HEK293T (cell line): ENCODE data around the gene REEP6.

Source experiments
- ARNT ChIP-seq: fragments of 450-650 bp; IDR thresholded peaks from 2 replicates; pipeline ENCODE4 v1.6.1; 2017; ENCODE audit warnings: mild to moderate bottlenecking
- BHLHE40 ChIP-seq: fragments of 450-650 bp; IDR thresholded peaks from 2 replicates; pipeline ENCODE4 v1.6.1; 2016; ENCODE audit warnings: mild to moderate bottlenecking, moderate library complexity, borderline replicate concordance
- CTBP1 ChIP-seq: fragments of 450-650 bp; IDR thresholded peaks from 2 replicates; pipeline ENCODE4 v1.6.1; 2016; ENCODE audit warnings: borderline replicate concordance
- ELF4 ChIP-seq: fragments of 450-650 bp; IDR thresholded peaks from 2 replicates; pipeline ENCODE4 v1.6.1; 2017; ENCODE audit warnings: antibody characterized with exemption
- FOXA1 ChIP-seq: fragments of 450-650 bp; IDR thresholded peaks from 2 replicates; pipeline ENCODE4 v1.6.1; 2016; ENCODE audit warnings: mild to moderate bottlenecking
- FOXK2 ChIP-seq: fragments of 450-650 bp; IDR thresholded peaks from 2 replicates; pipeline ENCODE4 v1.6.1; 2016; ENCODE audit warnings: mild to moderate bottlenecking
- FOXM1 ChIP-seq: fragments of 450-650 bp; IDR thresholded peaks from 2 replicates; pipeline ENCODE4 v1.6.1; 2017; ENCODE audit warnings: mild to moderate bottlenecking, borderline replicate concordance
- HDGF ChIP-seq: fragments of 450-650 bp; IDR thresholded peaks from 2 replicates; pipeline ENCODE4 v1.6.1; 2017; ENCODE audit warnings: antibody characterized with exemption, borderline replicate concordance
- LEF1 ChIP-seq: fragments of 450-650 bp; IDR thresholded peaks from 2 replicates; pipeline ENCODE4 v1.6.1; 2017; ENCODE audit warnings: mild to moderate bottlenecking, borderline replicate concordance
- NFRKB ChIP-seq: fragments of 450-650 bp; IDR thresholded peaks from 2 replicates; pipeline ENCODE4 v1.6.1; 2016; ENCODE audit warnings: mild to moderate bottlenecking, moderate library complexity
- SP1 ChIP-seq: fragments of 450-650 bp; IDR thresholded peaks from 2 replicates; pipeline ENCODE4 v1.6.1; 2017
- SUZ12 ChIP-seq: fragments of 450-650 bp; IDR thresholded peaks from 2 replicates; pipeline ENCODE4 v1.6.1; 2016; ENCODE audit warnings: mild to moderate bottlenecking
- TARDBP ChIP-seq: fragments of 450-650 bp; IDR thresholded peaks from 2 replicates; pipeline ENCODE4 v1.6.1; 2016
- ZNF384 ChIP-seq: fragments of 450-650 bp; IDR thresholded peaks from 2 replicates; pipeline ENCODE4 v1.6.1; 2016

- TF ChIP-seq NFRKB (no peak), TARDBP (no peak), BHLHE40 (no peak), ELF4 (no peak), FOXK2 (no peak), SP1 (no peak), SUZ12 (no peak), LEF1 (no peak), FOXM1 (no peak), CTBP1 (no peak), FOXA1 (no peak), HDGF (no peak), ZNF384 (no peak), ARNT (no peak)
These were observed 41.2 kb upstream of the REEP6 start, which contains the start of gene APC2 for GRCh38 chr19:1449467-1450442.
